ENCODE results near the gene RAB11B.
"Not testable (repeated sequence)": the region's sequence is repeated elsewhere in the genome, so short reads cannot be mapped to it uniquely, and the experiment has no call there.

RAB11B gene

GRCh38 chr19:8396563-8397203, 6.5 kb downstream of the RAB11B start:
- DNase-seq: peak; percentile 78

GRCh38 chr19:8397271-8397670, 7.1 kb downstream of the RAB11B start:
- DNase-seq: no peak

GRCh38 chr19:8397746-8398310, 7.7 kb downstream of the RAB11B start:
- DNase-seq: no peak

- DNase-seq: no peak
Observed at GRCh38 chr19:8398311-8398771, 8.2 kb downstream of the RAB11B start.

GRCh38 chr19:8399681-8400188, 9.6 kb downstream of the RAB11B start:
- no peak for DNase-seq

GRCh38 chr19:8401981-8402411, 11.8 kb downstream of the RAB11B start:
- no peak for DNase-seq

GRCh38 chr19:8403098-8403819, 13.1 kb downstream of the RAB11B start:
- no peak for DNase-seq

- DNase-seq: no peak
Observed at GRCh38 chr19:8403820-8404109, 13.6 kb downstream of the RAB11B start.

GRCh38 chr19:8404391-8405151, 14.4 kb downstream of the RAB11B start:
- DNase-seq: no peak

GRCh38 chr19:8410718-8411117, 20.6 kb downstream of the RAB11B start:
- not testable (repeated sequence) for DNase-seq

GRCh38 chr19:8412783-8413628, 22.8 kb downstream of the RAB11B start, which contains the start of gene MARCHF2:
TSS of gene MARCHF2 (plus strand) at chr19:8413305. CDS start at chr19:8421841, 8,536 bp downstream.
- DNase-seq: peak; percentile 97

GRCh38 chr19:8413629-8413995, 23.5 kb downstream of the RAB11B start:
- DNase-seq: no peak

GRCh38 chr19:8416796-8417195, 26.6 kb downstream of the RAB11B start:
- no peak for DNase-seq

GRCh38 chr19:8421484-8422461, 31.6 kb downstream of the RAB11B start:
- DNase-seq: no peak

GRCh38 chr19:8423817-8424223, 33.7 kb downstream of the RAB11B start:
- peak; percentile 65 for DNase-seq

GRCh38 chr19:8425331-8425730, 35.2 kb downstream of the RAB11B start:
- DNase-seq: not testable (repeated sequence)

GRCh38 chr19:8426283-8426682, 36.1 kb downstream of the RAB11B start:
- no peak for DNase-seq

- DNase-seq: no peak
Observed at GRCh38 chr19:8429044-8429443, 38.9 kb downstream of the RAB11B start.

- no peak for DNase-seq
Observed at GRCh38 chr19:8429826-8430225, 39.7 kb downstream of the RAB11B start.

GRCh38 chr19:8430650-8431049, 40.5 kb downstream of the RAB11B start:
- DNase-seq: no peak

GRCh38 chr19:8438236-8438635, 48.1 kb downstream of the RAB11B start:
- no peak for DNase-seq
